ENCODE results near the gene CDK5. TPM values are rescaled to one million over a fixed set of nuclear protein-coding genes. Genes with fewer than 3 reads are reported as not detected.

CDK5 gene
- 55.4 TPM for total RNA-seq

DNA sequence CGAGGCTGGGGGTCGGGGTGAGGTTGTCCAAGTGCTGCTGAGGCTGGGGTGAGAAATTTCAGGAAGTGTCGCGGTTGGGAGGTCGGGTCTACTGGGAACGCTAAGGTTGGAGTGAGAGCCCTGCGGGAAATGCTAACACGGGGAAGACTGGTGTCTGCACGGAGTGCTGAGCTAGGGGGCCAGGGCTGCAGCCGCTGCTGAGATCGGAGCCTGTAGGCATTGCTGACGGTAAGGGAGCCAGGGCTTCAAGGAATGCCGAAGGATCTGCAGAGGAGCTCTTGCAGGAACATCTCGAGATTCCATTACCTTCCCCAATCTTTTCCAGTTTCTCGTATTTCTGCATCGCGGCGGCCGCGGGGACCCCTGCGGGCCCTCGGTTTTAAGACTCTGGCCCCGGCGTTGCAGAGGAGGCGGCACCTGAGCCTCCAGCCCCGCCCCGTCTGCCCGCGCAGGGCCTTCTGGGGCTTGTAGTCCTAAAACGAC is at the start of gene CDK5:
Gene CDK5 (minus strand): TSS at position 392 of the 483 bp plus-strand sequence. CDS start 49 bp downstream, at position 343.

DNA sequence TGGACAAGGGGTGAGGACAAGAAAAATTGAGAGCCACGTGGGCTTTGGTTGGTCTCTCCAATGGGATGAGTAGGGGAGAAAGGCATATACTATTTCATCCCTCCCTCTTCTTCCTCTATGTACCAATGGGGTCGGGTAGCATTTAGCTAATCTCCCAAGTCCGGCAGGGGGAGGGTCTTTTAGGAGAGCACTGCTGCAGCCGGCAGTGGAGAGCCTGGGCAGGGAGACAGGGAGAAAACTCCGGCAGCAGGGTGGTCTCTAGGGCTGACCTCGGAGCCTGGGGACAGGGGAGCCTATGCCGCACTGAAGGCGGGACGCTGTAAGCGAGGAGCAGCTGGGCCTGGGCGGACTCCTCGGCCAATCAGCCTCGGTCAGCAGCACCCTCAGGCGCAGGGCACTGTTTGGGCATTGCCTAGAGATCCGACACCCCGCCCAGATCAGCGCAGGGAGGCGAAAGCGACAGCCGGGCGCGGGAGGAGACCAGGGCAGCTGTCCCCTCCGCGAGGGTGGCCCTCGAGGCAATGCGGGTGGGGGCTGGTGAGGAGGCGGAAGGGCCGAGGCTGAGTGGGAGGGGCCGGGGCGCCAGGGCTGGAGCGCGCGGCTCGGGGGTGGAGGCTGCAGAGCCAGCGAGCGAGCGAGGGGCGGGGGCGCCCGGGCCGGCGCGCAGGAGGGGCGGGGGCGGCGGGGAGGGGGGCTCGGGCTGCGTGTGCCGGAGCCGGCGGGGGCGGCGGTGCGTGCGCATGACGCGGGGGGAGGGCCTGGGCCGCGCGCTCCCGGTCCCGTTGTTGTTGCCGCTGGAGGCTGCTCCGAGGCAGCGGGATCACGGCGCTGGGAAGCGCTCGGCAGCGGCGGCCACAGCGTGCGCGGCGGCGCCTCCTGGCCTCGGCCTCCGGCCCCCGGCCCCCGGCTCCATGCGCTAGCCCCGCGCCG is 28.3 kb upstream of the CDK5 start, which contains the start of gene AGAP3:
Gene AGAP3 (plus strand): TSS at position 785 of the 930 bp plus-strand sequence. CDS start 267 bp downstream, outside the sequence.

GRCh38 chr7:151083071-151083823 is 25.6 kb upstream of the CDK5 start, which contains the start of gene TMUB1:
Gene TMUB1 (minus strand): TSS chr7:151083493. CDS start chr7:151082563, 930 bp downstream.

DNA sequence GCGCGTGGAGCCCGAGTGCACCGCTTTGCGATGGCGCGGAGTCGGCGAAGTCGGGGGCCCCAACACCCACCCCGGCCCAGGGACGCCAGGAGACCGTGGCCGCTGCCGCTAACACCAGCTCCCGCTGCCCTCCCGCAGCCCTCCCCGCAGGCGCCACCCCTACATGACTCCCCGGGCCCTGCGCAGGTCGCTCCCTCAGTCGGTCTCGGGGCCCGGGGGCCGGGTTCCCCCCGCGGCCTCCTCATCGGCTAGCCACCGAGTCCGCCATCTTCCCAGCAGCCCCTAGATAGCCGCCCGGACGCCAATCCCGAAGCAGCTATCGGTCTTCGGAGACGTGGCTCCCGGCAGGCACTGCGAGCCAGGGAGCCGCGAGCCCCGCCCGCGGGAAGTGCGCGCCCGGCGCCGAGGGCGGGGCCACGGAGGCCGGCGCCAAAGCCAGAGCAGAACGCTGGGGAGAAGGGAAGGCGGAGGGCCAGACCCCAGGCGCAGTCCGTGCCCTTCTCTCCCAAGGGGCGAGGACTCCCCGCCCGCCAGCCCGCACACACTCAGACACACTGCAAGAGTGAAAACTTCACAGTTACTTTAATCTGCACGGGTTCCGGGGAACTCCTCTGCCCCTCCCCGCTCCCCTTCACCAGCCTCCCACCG is 22.9 kb upstream of the CDK5 start, which contains the start of gene FASTK:
Gene FASTK (minus strand): TSS at position 288 of the 648 bp plus-strand sequence. CDS start 43 bp downstream, at position 245.

GRCh38 chr7:151059367-151060112 is 1.8 kb upstream of the CDK5 start, which contains the start of gene SLC4A2:
Gene SLC4A2 (plus strand): TSS chr7:151059589. CDS start chr7:151061988, 2,399 bp downstream.

DNA sequence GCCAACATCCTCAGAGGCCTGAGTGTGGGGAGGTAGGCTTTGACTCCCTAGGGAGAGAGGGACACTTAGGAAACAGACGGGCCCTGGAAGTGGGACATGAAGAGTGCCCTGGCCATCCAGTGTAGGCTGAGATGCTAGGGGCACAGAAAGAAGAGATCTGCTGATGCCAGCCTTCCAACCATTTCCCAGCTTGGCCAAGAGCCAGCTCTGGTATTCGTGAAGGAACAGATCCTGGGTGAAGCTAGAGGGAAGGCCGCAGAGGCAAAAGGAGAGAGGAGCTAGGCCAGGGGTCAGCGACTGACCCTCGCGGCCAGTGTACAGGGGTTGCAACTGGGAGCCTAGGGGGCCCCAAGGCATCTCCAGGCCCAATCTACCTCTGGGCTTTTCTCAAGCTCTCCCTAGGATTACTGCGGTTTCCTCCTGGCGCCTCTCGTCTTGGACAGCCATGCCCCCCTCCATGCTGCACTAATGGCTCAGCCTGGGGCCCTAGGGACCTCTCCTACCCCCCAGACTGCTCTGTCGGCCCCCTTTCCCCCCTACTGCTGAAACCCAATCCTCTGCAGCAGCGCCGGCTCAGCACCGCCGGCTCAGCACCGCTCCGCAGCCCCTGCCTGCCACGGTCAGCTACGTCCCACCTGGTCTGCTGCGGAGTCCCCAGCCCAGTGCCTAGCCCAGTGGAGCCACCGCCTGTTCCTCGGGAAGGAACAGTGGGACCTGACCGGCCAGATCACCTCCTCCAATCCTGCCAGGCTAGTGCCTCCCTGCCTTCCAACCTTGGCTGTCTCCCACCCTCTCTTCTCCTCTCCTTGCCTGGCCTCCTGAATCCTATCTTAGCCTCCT is 9.5 kb downstream of the CDK5 start, which contains the start of gene ASIC3:
Gene ASIC3 (plus strand): TSS at position 556 of the 840 bp plus-strand sequence. CDS start 355 bp downstream, outside the sequence.

GRCh38 chr7:151028131-151028947 is 29.4 kb downstream of the CDK5 start, which contains the start of gene ABCB8:
Gene ABCB8 (plus strand): TSS chr7:151028450. CDS start chr7:151028516, 66 bp downstream.

DNA sequence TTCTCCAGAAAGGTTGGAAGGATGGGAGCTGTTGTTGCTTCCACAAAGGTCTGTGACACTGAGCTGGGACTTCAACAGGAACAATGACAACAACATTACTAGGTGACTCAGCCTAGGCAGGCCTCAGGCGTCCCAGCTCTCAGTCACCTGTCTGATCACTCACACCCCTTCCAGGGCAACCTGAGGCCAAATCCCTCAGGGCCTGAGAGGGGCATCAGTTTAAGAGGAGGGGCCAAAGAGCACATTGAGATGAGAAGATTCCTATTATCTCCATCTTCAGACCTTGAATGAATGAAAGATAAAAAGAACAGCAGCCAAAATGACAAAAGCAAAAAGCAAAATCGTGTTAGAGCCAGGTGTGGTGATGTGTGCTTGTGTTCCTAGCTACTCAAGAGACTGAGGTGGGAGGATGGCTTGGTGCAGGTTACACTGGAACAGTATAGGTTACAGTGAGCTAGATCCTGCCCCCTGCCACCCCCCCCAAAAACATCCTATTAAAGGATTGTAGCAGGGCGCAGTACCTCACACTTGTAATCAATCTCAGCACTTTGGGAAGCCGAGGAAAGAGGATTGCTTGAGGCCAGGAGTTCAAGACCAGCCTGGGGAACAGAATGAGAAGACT is 33.2 kb downstream of the CDK5 start, which contains the start of gene ATG9B:
Gene ATG9B (minus strand): TSS at position 60 of the 622 bp plus-strand sequence. CDS start 71 bp downstream, outside the sequence.

Other genes starting within 250 kb of the CDK5 start
- gene AOC1, start 205.4 kb downstream of the CDK5 start, total RNA-seq: not detected
- 17.8 TPM for gene KCNH2, start 79.6 kb downstream of the CDK5 start, total RNA-seq
- gene NOS3, start 66.9 kb downstream of the CDK5 start, total RNA-seq: 2.5 TPM
- 3.9 TPM for gene ATG9B, start 33.4 kb downstream of the CDK5 start, total RNA-seq
- gene ABCB8, start 29.4 kb downstream of the CDK5 start, total RNA-seq: 38.8 TPM
- gene ASIC3, start 9.4 kb downstream of the CDK5 start, total RNA-seq: 1.4 TPM
- gene SLC4A2, start 1.7 kb upstream of the CDK5 start, total RNA-seq: 15.9 TPM
- 35.5 TPM for gene FASTK, start 22.9 kb upstream of the CDK5 start, total RNA-seq
- gene TMUB1, start 25.6 kb upstream of the CDK5 start, total RNA-seq: 12.0 TPM
- 68.5 TPM for gene AGAP3, start 28.6 kb upstream of the CDK5 start, total RNA-seq
- 1.6 TPM for gene GBX1, start 109.8 kb upstream of the CDK5 start, total RNA-seq
- not detected for gene ASB10, start 129.4 kb upstream of the CDK5 start, total RNA-seq
- gene H2BK1, start 152.6 kb upstream of the CDK5 start, total RNA-seq: not detected
- 26.1 TPM for gene ABCF2, start 169.3 kb upstream of the CDK5 start, total RNA-seq
- gene CHPF2, start 174.6 kb upstream of the CDK5 start, total RNA-seq: 20.8 TPM
- gene SMARCD3, start 190.8 kb upstream of the CDK5 start, total RNA-seq: 213 TPM

Measured in diencephalon (tissue), 1 donor.